ENCODE measurements around the gene WDR74. TPM values are rescaled to one million over a fixed set of nuclear protein-coding genes. Genes with fewer than 3 reads are reported as not detected.

Gene WDR74
- total and polyA plus RNA-seq, 2 of the 13 experiments (the other 11 are each of a cell fraction or from before 2014, with no cell fraction given): 77.0 to 83.3 TPM

DNA sequence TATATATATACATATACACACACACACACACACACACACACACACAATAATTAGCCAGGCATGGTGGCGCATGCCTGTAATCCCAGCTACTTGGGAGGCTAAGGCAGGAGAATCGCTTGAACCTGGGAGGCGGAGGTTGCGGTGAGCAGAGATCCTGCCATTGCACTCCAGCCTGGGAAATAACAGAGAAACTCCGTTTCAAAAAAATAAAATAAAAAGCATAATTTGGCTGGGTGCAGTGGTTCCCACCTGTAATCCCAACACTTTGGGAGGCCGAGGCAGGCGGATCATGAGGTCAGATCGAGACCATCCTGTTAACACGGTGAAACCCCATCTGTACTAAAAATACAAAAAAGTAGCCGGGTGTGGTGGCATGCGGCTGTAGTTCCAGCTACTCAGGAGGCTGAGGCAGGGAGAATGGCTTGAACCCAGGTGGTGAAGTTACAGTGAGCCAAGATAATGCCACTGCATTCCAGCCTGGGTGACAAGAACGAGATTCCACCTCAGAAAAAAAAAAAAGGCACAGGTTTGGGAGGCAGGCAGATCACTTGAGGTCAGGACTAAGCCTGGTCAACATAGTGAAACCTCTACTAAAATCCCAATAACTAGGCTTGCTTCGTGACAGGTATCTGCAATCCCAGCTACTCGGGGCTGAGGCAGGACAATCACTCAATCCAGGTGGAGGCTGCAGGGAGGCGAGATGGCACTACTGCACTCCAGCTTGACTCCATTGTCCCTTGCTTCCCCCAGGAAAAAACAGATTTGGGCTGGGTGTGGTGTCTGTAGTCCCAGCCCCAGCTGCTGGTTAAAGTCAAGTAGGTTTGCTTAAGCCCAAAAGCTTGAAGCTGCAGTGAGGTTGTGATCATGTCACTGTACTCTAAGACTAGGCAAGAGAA is 11.8 kb upstream of the WDR74 start (continued):
- TF ChIP-seq HNF4G (IDR thresholded peaks at IDR 0.05; ENCODE audit: borderline replicate concordance, low read depth, low read length) (no peak), HNF4G (CRISPR knock-in tag; IDR thresholded peaks at IDR 0.05; ENCODE audit: borderline replicate concordance, low read depth) (no peak), EHMT2 (IDR thresholded peaks at IDR 0.05; ENCODE audit: borderline replicate concordance, low read depth, low read length) (no peak), RBM22 (optimal IDR thresholded peaks at IDR 0.05; ENCODE audit: low read length) (peak; percentile 97), KDM5B (CRISPR knock-in tag; IDR thresholded peaks at IDR 0.05; ENCODE audit: borderline replicate concordance) (no peak; the same call in 1 of the 2 replicates), THYN1 (CRISPR knock-in tag; IDR thresholded peaks at IDR 0.05; ENCODE audit: borderline replicate concordance, low read depth) (no peak), FOXO1 (CRISPR knock-in tag; IDR thresholded peaks at IDR 0.05) (no peak), ZNF296 (CRISPR knock-in tag; conservative IDR thresholded peaks at IDR 0.05) (no peak), ZNF207 (IDR thresholded peaks at IDR 0.05; ENCODE audit: borderline replicate concordance) (no peak), DPF2 (CRISPR knock-in tag; IDR thresholded peaks at IDR 0.05; ENCODE audit: borderline replicate concordance, low read depth) (no peak), GPN1 (CRISPR knock-in tag; IDR thresholded peaks at IDR 0.05; ENCODE audit: borderline replicate concordance) (no peak), ZNF678 (CRISPR knock-in tag; IDR thresholded peaks at IDR 0.05) (no peak), NR2F6 (IDR thresholded peaks at IDR 0.05) (0 out of 2 replicates have a peak, but pooled peaks have one; percentile 16), NR2F6 (CRISPR knock-in tag; IDR thresholded peaks at IDR 0.05) (no peak), AGO2 (optimal IDR thresholded peaks at IDR 0.05; ENCODE audit: low read depth, low read length) (peak; percentile 24), SRSF4 (IDR thresholded peaks at IDR 0.05; ENCODE audit: low read depth, low read length, poor library complexity, severe bottlenecking) (peak; percentile 44), MAF1 (CRISPR knock-in tag; IDR thresholded peaks at IDR 0.05; ENCODE audit: borderline replicate concordance) (no peak), HCFC1 (IDR thresholded peaks at IDR 0.05; ENCODE audit: low read depth, low read length) (no peak), BATF2 (CRISPR knock-in tag; IDR thresholded peaks at IDR 0.05) (no peak), RARA (CRISPR knock-in tag; IDR thresholded peaks at IDR 0.05) (no peak), BHLHE40 (IDR thresholded peaks at IDR 0.05; ENCODE audit: low read length) (no peak), ZNF263 (CRISPR knock-in tag; IDR thresholded peaks at IDR 0.05) (no peak; the same call in 1 of the 2 replicates), PHF5A (CRISPR knock-in tag; IDR thresholded peaks at IDR 0.05; ENCODE audit: low read depth, unreplicated experiment) (peak; percentile 54), GATAD1 (CRISPR knock-in tag; IDR thresholded peaks at IDR 0.05) (no peak), RFX3 (CRISPR knock-in tag; IDR thresholded peaks at IDR 0.05) (no peak)
- TF ChIP-seq, protein P1, sequence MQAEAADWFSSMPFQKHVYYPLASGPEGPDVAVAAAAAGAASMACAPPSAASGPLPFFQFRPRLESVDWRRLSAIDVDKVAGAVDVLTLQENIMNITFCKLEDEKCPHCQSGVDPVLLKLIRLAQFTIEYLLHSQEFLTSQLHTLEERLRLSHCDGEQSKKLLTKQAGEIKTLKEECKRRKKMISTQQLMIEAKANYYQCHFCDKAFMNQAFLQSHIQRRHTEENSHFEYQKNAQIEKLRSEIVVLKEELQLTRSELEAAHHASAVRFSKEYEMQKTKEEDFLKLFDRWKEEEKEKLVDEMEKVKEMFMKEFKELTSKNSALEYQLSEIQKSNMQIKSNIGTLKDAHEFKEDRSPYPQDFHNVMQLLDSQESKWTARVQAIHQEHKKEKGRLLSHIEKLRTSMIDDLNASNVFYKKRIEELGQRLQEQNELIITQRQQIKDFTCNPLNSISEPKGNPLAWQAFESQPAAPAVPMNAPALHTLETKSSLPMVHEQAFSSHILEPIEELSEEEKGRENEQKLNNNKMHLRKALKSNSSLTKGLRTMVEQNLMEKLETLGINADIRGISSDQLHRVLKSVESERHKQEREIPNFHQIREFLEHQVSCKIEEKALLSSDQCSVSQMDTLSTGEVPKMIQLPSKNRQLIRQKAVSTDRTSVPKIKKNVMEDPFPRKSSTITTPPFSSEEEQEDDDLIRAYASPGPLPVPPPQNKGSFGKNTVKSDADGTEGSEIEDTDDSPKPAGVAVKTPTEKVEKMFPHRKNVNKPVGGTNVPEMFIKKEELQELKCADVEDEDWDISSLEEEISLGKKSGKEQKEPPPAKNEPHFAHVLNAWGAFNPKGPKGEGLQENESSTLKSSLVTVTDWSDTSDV (CRISPR knock-in tag; IDR thresholded peaks at IDR 0.05): no peak
- TF ChIP-seq, protein P2, sequence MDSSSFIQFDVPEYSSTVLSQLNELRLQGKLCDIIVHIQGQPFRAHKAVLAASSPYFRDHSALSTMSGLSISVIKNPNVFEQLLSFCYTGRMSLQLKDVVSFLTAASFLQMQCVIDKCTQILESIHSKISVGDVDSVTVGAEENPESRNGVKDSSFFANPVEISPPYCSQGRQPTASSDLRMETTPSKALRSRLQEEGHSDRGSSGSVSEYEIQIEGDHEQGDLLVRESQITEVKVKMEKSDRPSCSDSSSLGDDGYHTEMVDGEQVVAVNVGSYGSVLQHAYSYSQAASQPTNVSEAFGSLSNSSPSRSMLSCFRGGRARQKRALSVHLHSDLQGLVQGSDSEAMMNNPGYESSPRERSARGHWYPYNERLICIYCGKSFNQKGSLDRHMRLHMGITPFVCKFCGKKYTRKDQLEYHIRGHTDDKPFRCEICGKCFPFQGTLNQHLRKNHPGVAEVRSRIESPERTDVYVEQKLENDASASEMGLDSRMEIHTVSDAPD (CRISPR knock-in tag; IDR thresholded peaks at IDR 0.05): no peak

Measured in HepG2 (cell line).